SU-DHL-6 (cell line): ENCODE results near the gene TUFT1.

Experiments used
- H2AFZ ChIP-seq: fragments of 200-600 bp; sonication (generic); 2 replicates; pipeline ENCODE4 v1.6.1; 2014; ENCODE audit warnings: low read depth, mild to moderate bottlenecking, moderate library complexity, mixed read lengths, antibody characterized with exemption, low read length; ENCODE audit not compliant: severe bottlenecking
- H3F3A ChIP-seq: fragments of 200-600 bp; shearing (Covaris generic); 2 replicates; pipeline ENCODE4 v1.6.0; 2016; ENCODE audit warnings: antibody characterized with exemption, mild to moderate bottlenecking; ENCODE audit not compliant: insufficient read depth
- H3K27ac ChIP-seq: fragments of 200-600 bp; sonication (generic); 2 replicates; pipeline ENCODE4 v1.5.1; 2016; ENCODE audit warnings: low read depth, mild to moderate bottlenecking, low read length, moderate library complexity, mixed read lengths
- H3K27me3 ChIP-seq: fragments of 200-600 bp; sonication (generic), shearing (Covaris generic); 2 replicates; pipeline ENCODE4 v1.6.0; 2014; ENCODE audit warnings: mild to moderate bottlenecking, low read length
- H3K36me3 ChIP-seq: fragments of 200-600 bp; sonication (generic); 2 replicates; pipeline ENCODE4 v1.6.1; 2014; ENCODE audit warnings: mild to moderate bottlenecking, low read length, mixed read lengths
- H3K4me2 ChIP-seq: fragments of 300-600, 200-600 bp; shearing (Covaris generic), sonication (generic); 2 replicates; pipeline ENCODE4 v1.6.0; 2014; ENCODE audit warnings: low read length, low read depth, mild to moderate bottlenecking; ENCODE audit not compliant: poor library complexity, severe bottlenecking
- H3K4me3 ChIP-seq: fragments of 200-600 bp; sonication (generic); 2 replicates; pipeline ENCODE4 v1.5.1; 2014; ENCODE audit warnings: antibody characterized with exemption, low read length, mild to moderate bottlenecking, mixed read lengths; ENCODE audit not compliant: insufficient read depth, poor library complexity, severe bottlenecking
- H3K79me2 ChIP-seq: fragments of 200-600 bp; sonication (generic); 2 replicates; pipeline ENCODE4 v1.6.1; 2014; ENCODE audit warnings: mild to moderate bottlenecking, low read length, moderate library complexity; ENCODE audit not compliant: insufficient read depth
- H3K9ac ChIP-seq: fragments of 200-600 bp; sonication (generic); 2 replicates; pipeline ENCODE4 v1.7.0; 2014; ENCODE audit warnings: mild to moderate bottlenecking, low read length
- H3K9me2 ChIP-seq: fragments of 200-600 bp; sonication (generic); replicated peaks from 2 replicates; pipeline ENCODE4 v1.6.1; 2014; ENCODE audit warnings: low read length; ENCODE audit not compliant: insufficient read depth
- H3K9me3 ChIP-seq: fragments of 200-600 bp; sonication (generic); 2 replicates; pipeline ENCODE4 v1.6.1; 2014; ENCODE audit warnings: low read length, mixed read lengths; ENCODE audit not compliant: insufficient read depth
- H4K20me1 ChIP-seq: fragments of 200-600 bp; sonication (generic); 2 replicates; pipeline ENCODE4 v1.6.1; 2014; ENCODE audit warnings: low read depth, mild to moderate bottlenecking, antibody characterized with exemption, low read length, moderate library complexity, mixed read lengths
- EZH2phosphoT487 ChIP-seq: fragments of 200-600 bp; sonication (generic), shearing (Covaris generic); conservative IDR thresholded peaks from 2 replicates; pipeline ENCODE4 v1.6.1; 2018; ENCODE audit warnings: mild to moderate bottlenecking, antibody characterized with exemption, low read length, moderate library complexity, mixed read lengths
- TF ChIP-seq, protein P1 (sequence below): fragments of 200-600 bp; sonication (generic); IDR thresholded peaks from one replicate; pipeline ENCODE4 v1.5.1; 2017; ENCODE audit warnings: antibody characterized with exemption, mild to moderate bottlenecking, low read length, moderate library complexity; ENCODE audit not compliant: insufficient read depth, poor library complexity, severe bottlenecking

The TUFT1 gene

DNA sequence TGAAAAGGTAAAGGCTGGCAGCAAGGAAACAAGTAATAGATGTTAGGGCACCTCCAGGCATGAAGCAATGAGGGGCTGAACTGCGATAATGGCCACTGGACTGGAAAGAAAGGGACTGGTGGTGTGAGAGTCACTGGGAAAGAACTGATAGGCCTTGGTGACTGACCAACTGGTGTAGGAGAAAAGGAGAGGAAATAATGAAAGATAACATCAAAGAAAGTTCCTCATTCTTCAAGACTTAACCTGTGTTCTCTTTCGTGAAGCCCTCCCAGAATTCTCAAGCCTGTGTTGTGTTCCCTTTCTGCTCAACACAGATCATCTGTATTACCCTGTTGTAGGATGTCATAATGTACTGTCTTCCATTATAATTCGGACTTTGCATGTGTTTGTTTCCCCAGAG is 50.9 kb downstream of the TUFT1 start:
- TF ChIP-seq EZH2phosphoT487: no peak
- TF ChIP-seq, protein P1, sequence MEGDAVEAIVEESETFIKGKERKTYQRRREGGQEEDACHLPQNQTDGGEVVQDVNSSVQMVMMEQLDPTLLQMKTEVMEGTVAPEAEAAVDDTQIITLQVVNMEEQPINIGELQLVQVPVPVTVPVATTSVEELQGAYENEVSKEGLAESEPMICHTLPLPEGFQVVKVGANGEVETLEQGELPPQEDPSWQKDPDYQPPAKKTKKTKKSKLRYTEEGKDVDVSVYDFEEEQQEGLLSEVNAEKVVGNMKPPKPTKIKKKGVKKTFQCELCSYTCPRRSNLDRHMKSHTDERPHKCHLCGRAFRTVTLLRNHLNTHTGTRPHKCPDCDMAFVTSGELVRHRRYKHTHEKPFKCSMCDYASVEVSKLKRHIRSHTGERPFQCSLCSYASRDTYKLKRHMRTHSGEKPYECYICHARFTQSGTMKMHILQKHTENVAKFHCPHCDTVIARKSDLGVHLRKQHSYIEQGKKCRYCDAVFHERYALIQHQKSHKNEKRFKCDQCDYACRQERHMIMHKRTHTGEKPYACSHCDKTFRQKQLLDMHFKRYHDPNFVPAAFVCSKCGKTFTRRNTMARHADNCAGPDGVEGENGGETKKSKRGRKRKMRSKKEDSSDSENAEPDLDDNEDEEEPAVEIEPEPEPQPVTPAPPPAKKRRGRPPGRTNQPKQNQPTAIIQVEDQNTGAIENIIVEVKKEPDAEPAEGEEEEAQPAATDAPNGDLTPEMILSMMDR: no peak
- no peak overlapping the region for H3K4me3 ChIP-seq
- no peaks in the 10 kb centered on the region for H3K27me3 ChIP-seq
- no peak overlapping the region for H2AFZ ChIP-seq
- H3F3A ChIP-seq: no peaks in the 10 kb centered on the region
- H3K9me2 ChIP-seq: no peaks in the 10 kb centered on the region
- H3K27ac ChIP-seq: no peak overlapping the region
- no peaks in the 10 kb centered on the region for H3K79me2 ChIP-seq
- no peaks in the 10 kb centered on the region for H3K36me3 ChIP-seq
- no peak overlapping the region for H3K4me2 ChIP-seq
- H3K9me3 ChIP-seq: no peaks in the 10 kb centered on the region
- H4K20me1 ChIP-seq: no peaks in the 10 kb centered on the region
- no peak overlapping the region for H3K9ac ChIP-seq

DNA sequence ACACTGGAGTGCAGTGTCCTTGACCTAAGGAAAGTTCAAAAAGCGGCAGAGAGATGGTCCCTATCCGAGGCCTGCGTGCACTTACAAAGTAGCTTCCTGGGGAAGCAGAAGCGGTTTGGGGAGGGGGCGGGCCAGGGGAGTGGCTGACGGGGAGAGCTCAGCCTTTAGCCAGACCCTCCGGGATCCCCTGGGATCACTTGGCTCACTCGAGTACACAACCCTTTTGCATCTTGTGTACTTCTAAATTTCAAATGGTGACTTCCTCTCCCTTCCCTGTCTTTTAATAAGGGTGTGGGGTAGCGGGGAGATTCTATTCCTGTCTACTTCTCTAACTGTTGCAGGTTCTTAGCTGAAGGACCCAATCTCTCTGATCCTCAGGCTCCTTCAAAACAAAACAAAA is 53.6 kb downstream of the TUFT1 start:
- no peak overlapping the region for H3K4me3 ChIP-seq
- H3K79me2 ChIP-seq: no peaks in the 10 kb centered on the region
- H3K27me3 ChIP-seq: no peaks in the 10 kb centered on the region
- H3K9me3 ChIP-seq: no peaks in the 10 kb centered on the region
- no peaks in the 10 kb centered on the region for H3K36me3 ChIP-seq
- no peaks in the 10 kb centered on the region for H4K20me1 ChIP-seq
- H3K4me2 ChIP-seq: peak overlapping the region; percentile 27
- no peaks in the 10 kb centered on the region for H3K9me2 ChIP-seq
- no peaks in the 10 kb centered on the region for H3F3A ChIP-seq
- no peak overlapping the region for H3K9ac ChIP-seq
- no peak overlapping the region for H3K27ac ChIP-seq
- no peak overlapping the region for H2AFZ ChIP-seq
- TF ChIP-seq EZH2phosphoT487: no peak
- TF ChIP-seq, protein P1: no peak

DNA sequence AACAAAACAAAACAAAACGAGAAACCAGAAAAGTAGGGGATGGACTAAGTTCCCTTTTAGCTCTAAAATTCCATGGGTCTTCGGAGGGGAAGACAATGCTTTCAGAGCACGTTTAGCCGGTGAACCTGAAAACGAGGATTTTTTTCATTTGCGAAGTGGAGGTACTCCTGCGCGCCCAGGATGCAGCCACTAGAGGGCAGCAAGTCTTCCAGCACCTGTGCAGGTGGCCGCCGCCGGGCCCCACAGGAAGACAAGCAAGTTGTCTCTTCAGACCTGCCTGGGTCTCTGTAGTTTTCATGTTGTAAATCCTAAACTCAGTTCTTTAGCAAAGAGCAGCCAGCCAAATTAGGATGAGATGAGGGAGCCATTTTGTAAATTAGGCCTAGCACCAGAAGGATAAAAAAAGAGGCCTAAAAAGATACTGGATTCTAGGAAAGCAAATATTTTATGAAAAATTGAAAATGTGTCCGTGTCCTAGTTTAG is 54.1 kb downstream of the TUFT1 start:
- TF ChIP-seq, protein P1: peak; percentile 92
- TF ChIP-seq EZH2phosphoT487: no peak
- Histone ChIP-seq H3K9ac (no peak overlapping the region), H4K20me1 (no peaks in the 10 kb centered on the region), H3K9me3 (no peaks in the 10 kb centered on the region), H3K27ac (no peak overlapping the region), H2AFZ (no peak overlapping the region), H3F3A (no peaks in the 10 kb centered on the region), H3K27me3 (no peaks in the 10 kb centered on the region), H3K4me3 (no peak overlapping the region), H3K4me2 (peak overlapping the region; percentile 27), H3K79me2 (no peaks in the 10 kb centered on the region), H3K36me3 (no peaks in the 10 kb centered on the region), H3K9me2 (no peaks in the 10 kb centered on the region)
